K562 (cell line): Measurements from ENCODE around the gene KRTAP20-3. TPM values are rescaled to one million over a fixed set of nuclear protein-coding genes. Genes with fewer than 3 reads are reported as not detected.

ENCODE experiments used
- ATAC-seq: fragments of 200-7000 bp; cut with Tn5 transposase; 3 replicates; pipeline ENCODE4 v1.9.1; 2020; ENCODE audit warnings: moderate library complexity
- BruUV-seq: library from RNA; stranded (reverse); fragments of 400-500 nt; replicated peaks from 2 replicates; lab custom pipeline; 2021; lab: Mats Ljungman, UMichigan
- CTCF ChIA-PET: fragments of 300-600 bp; formaldehyde crosslinking; extraction: SDS; loops from one replicate; lab custom pipeline; 2021; ENCODE audit warnings: low intra/inter-chr PET ratio; lab: Yijun Ruan, JAX
- POLR2A ChIA-PET: fragments of 300-600, 350-650 bp; sonication (Branson Sonifier 250); formaldehyde crosslinking; extraction: SDS; loops from one replicate; lab custom pipeline; 2021; ENCODE audit warnings: antibody characterized with exemption, inconsistent platforms; lab: Yijun Ruan, JAX
- DNase-seq, 4 experiments: peaks; one replicate each; pipeline versions ENCODE4 v3.0.0 to v3.0.0-alpha.2; 2011 to 2018; ENCODE audit warnings: low spot score in 3 of 4, mixed read lengths in 3 of 4; ENCODE audit errors: extremely low read depth in 1 of 4
- FAIRE-seq: peaks from 2 replicates; lab custom pipeline; 2011; peaks lifted over from hg19 to GRCh38; lab: Jason Lieb, UNC
- H2AFZ ChIP-seq: 2 replicates; pipeline ENCODE4 v1.6.0; 2011; ENCODE audit warnings: low read depth, low read length, control low read depth, inconsistent platforms
- H3K27ac ChIP-seq: fragments of 200-600 bp; 3 replicates; pipeline ENCODE4 v1.8.0; 2011; ENCODE audit warnings: low read depth, mild to moderate bottlenecking, control low read depth, inconsistent platforms, low read length, moderate library complexity, mixed read lengths; ENCODE audit errors: extremely low read depth
- H3K27me3 ChIP-seq, 2 experiments: fragments of 300-600 bp in 1 of 2; 2 replicates in 1 of 2; 3 replicates in 1 of 2; pipeline versions ENCODE4 v1.6.0 to v1.8.0; 2011; ENCODE audit warnings: inconsistent platforms in 2 of 2, low read length in 2 of 2, mild to moderate bottlenecking in 1 of 2, mixed read lengths in 1 of 2, moderate library complexity in 1 of 2; ENCODE audit not compliant: control insufficient read depth in 2 of 2, insufficient read depth in 2 of 2
- H3K36me3 ChIP-seq: fragments of 300-600 bp; 3 replicates; pipeline ENCODE4 v1.8.0; 2011; ENCODE audit warnings: mild to moderate bottlenecking, low read length, inconsistent platforms; ENCODE audit not compliant: control insufficient read depth, insufficient read depth
- H3K4me1 ChIP-seq, 2 experiments: fragments of 200-600 bp in 1 of 2; replicated peaks in 1 of 2; 2 replicates in 1 of 2; 3 replicates in 1 of 2; pipeline versions ENCODE4 v1.5.1 to v1.8.0; 2011; ENCODE audit warnings: inconsistent platforms in 2 of 2, low read length in 2 of 2, mild to moderate bottlenecking in 1 of 2, mixed read lengths in 1 of 2, moderate library complexity in 1 of 2; ENCODE audit not compliant: control insufficient read depth in 2 of 2, insufficient read depth in 2 of 2
- H3K4me2 ChIP-seq: 2 replicates; pipeline ENCODE4 v1.6.1; 2011; ENCODE audit warnings: low read length, control low read depth, inconsistent platforms, mixed read lengths; ENCODE audit not compliant: insufficient read depth
- H3K4me3 ChIP-seq: fragments of 200-600 bp; sonication (generic), shearing (Covaris generic); 2 replicates; pipeline ENCODE4 v1.5.1; 2016; ENCODE audit warnings: control low read depth, inconsistent platforms
- H3K79me2 ChIP-seq: fragments of 200-600 bp; 3 replicates; pipeline ENCODE4 v1.8.0; 2011; ENCODE audit warnings: low read length, inconsistent platforms; ENCODE audit not compliant: control insufficient read depth, insufficient read depth
- H3K9ac ChIP-seq, 2 experiments: 2 replicates each; pipeline versions ENCODE4 v1.6.0 to v1.6.1; 2011; ENCODE audit warnings: low read depth in 2 of 2, low read length in 2 of 2, control low read depth in 1 of 2, inconsistent platforms in 1 of 2, mild to moderate bottlenecking in 1 of 2, mixed read lengths in 1 of 2; ENCODE audit not compliant: insufficient read depth in 1 of 2
- H3K9me1 ChIP-seq: one replicate; pipeline ENCODE4 v1.6.0; 2011; ENCODE audit warnings: inconsistent platforms, mild to moderate bottlenecking, low read length, moderate library complexity; ENCODE audit not compliant: control insufficient read depth, insufficient read depth
- H3K9me3 ChIP-seq: replicated peaks from 2 replicates; pipeline ENCODE4 v1.5.1; 2011; ENCODE audit warnings: low read depth, low read length, inconsistent platforms; ENCODE audit not compliant: control insufficient read depth, insufficient read depth
- H4K20me1 ChIP-seq: replicated peaks from 2 replicates; pipeline ENCODE4 v1.6.1; 2011; ENCODE audit warnings: low read length, inconsistent platforms, mixed read lengths; ENCODE audit not compliant: control insufficient read depth, insufficient read depth
- CC2D1A ChIP-seq: fragments of 450-650 bp; IDR thresholded peaks from 2 replicates; pipeline ENCODE4 v1.6.1; 2017; ENCODE audit warnings: mild to moderate bottlenecking
- KAT7 ChIP-seq: sonication (generic); formaldehyde crosslinking; IDR thresholded peaks from 2 replicates; pipeline ENCODE4 v1.8.0; 2022; ENCODE audit warnings: missing genetic modification reagents, mild to moderate bottlenecking, borderline replicate concordance
- LARP7 ChIP-seq: fragments of 450-650 bp; IDR thresholded peaks from 2 replicates; pipeline ENCODE4 v1.6.1; 2016
- MECOM ChIP-seq: fragments of 250-450 bp; sonication (Bioruptor Pico); IDR thresholded peaks from 2 replicates; pipeline ENCODE4 v1.8.0; 2022; ENCODE audit warnings: inconsistent platforms
- RCOR1 ChIP-seq, 2 experiments: IDR thresholded peaks; 2 replicates each; pipeline ENCODE4 v1.6.1; 2012; ENCODE audit warnings: low read depth in 2 of 2, low read length in 2 of 2, borderline replicate concordance in 1 of 2, improper control_type of control experiment in 1 of 2
- ZNF583 ChIP-seq: fragments of 250-450 bp; sonication (Bioruptor Pico); IDR thresholded peaks from 2 replicates; pipeline ENCODE4 v1.4.0; 2020
- WGBS: fragments of 100-300 bp; shearing (Covaris generic); methylation state at CpG from one replicate; pipeline ENCODE4 v1.1.6; 2016; ENCODE audit warnings: low coverage, mixed read lengths; ENCODE audit not compliant: insufficient coverage; ENCODE audit errors: missing lambda C conversion rate; 5-methylcytosine and 5-hydroxymethylcytosine counted together
- in situ Hi-C: fragments of 300-500 bp; cut with MboI; formaldehyde crosslinking; loops from 4 replicates; pipeline ENCODE4 v1.15.0; 2018; ENCODE audit warnings: inconsistent platforms, mixed read lengths
- intact Hi-C: fragments of 100-400 bp; cut with micrococcal nuclease; formaldehyde crosslinking; loops from 2 replicates; pipeline ENCODE4 v1.14.2; 2022
- polyA plus RNA-seq, 8 experiments: library from polyadenylated mRNA; depleted of rRNA in 4 of 8; stranded (reverse) in 5 of 8; unstranded in 3 of 8; fragments of >200 nt; fragmentation: Nextera tagmentation in 2 of 8; fragmentation: Illumina TruSeq in 1 of 8; extraction: Ambion mirVana in 2 of 8; extraction: Trizol in 1 of 8; gene quantifications; 2 replicates each; pipeline versions ENCODE4 v1.2.1 to v1.2.3, GENCODE V29; 2011 to 2014; ENCODE audit warnings: inconsistent platforms in 1 of 8, missing spikeins in 1 of 8
- total RNA-seq, 7 experiments: library from RNA; depleted of rRNA in 6 of 7; stranded (reverse); fragments of >200 nt in 6 of 7; fragmentation: Illumina TruSeq in 2 of 7; extraction: Trizol in 2 of 7; gene quantifications; 2 replicates each; pipeline versions ENCODE4 v1.2.1 to v1.2.3, GENCODE V29; 2011 to 2021; ENCODE audit warnings: low replicate concordance in 1 of 7
- TF ChIP-seq, protein P1 (sequence below): fragments of 450-650 bp; IDR thresholded peaks from 2 replicates; pipeline ENCODE4 v1.6.1; 2016; ENCODE audit warnings: mild to moderate bottlenecking

KRTAP20-3 gene
- total and polyA plus RNA-seq, 9 of the 15 experiments (the other 6 are each of a cell fraction or from before 2014, with no cell fraction given): not detected

DNA sequence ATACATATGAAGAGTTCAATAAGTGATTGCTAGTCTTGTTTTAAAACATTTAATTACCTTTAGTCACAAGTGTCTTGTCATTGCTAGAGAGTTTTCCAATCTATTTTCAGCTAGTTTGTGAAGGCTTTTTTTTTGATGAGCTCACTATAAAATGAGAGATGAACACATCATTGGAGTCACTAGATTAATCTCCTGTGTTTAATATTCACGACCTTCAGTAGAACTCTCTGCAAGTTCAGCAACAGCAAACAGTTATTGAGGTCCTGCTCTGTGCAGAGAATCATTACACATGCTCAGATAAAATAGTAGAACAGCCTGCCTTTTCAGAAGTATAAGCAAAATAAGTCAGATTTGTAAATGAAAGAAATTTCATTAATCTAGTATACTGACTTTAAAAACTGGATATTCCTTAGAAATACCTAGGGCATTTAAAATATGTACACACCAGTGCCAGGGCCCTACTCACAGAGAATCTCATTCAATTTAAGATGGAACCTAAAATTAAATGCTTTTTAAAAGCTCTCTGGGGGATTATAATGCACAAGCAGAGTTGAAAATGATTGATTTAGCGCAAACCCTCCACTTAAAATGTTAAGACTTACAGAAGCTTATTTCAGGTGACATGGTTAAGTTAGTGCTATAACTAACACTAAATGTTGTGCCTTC lies 30.5 kb downstream of the KRTAP20-3 start:
- Histone ChIP-seq H3K4me3 (no peak overlapping the region), H3K36me3 (no peaks in the 10 kb centered on the region), H3K9ac (no peak overlapping the region)
- WGBS: 3% methylated on average over 2 of the region's 2 CpGs
- no TSS peak for BruUV-seq
- CTCF ChIA-PET: no interaction called here
- FAIRE-seq: no peak
- TF ChIP-seq, protein P1, sequence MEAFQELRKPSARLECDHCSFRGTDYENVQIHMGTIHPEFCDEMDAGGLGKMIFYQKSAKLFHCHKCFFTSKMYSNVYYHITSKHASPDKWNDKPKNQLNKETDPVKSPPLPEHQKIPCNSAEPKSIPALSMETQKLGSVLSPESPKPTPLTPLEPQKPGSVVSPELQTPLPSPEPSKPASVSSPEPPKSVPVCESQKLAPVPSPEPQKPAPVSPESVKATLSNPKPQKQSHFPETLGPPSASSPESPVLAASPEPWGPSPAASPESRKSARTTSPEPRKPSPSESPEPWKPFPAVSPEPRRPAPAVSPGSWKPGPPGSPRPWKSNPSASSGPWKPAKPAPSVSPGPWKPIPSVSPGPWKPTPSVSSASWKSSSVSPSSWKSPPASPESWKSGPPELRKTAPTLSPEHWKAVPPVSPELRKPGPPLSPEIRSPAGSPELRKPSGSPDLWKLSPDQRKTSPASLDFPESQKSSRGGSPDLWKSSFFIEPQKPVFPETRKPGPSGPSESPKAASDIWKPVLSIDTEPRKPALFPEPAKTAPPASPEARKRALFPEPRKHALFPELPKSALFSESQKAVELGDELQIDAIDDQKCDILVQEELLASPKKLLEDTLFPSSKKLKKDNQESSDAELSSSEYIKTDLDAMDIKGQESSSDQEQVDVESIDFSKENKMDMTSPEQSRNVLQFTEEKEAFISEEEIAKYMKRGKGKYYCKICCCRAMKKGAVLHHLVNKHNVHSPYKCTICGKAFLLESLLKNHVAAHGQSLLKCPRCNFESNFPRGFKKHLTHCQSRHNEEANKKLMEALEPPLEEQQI: no peak
- no peak for TF ChIP-seq KAT7 (CRISPR knock-in tag)
- TF ChIP-seq RCOR1 (IDR thresholded peaks at IDR 0.05; ENCODE audit: borderline replicate concordance in 1 of 2, low read depth in 2 of 2, low read length in 2 of 2): no peak
- TF ChIP-seq MECOM: no peak
- TF ChIP-seq CC2D1A: no peak
- no peak for TF ChIP-seq ZNF583 (CRISPR knock-in tag)
- TF ChIP-seq LARP7: no peak
- TF ChIP-seq, all 486 proteins: peak for 0
- Histone ChIP-seq H2AFZ (no peak overlapping the region), H3K9me1 (no peaks in the 10 kb centered on the region), H3K4me2 (no peak overlapping the region), H3K9me3 (no peaks in the 10 kb centered on the region), H3K79me2 (no peaks in the 10 kb centered on the region), H3K4me1 (no peaks in the 10 kb centered on the region), H3K27ac (no peak overlapping the region), H3K27me3 (no peaks in the 10 kb centered on the region), H4K20me1 (no peaks in the 10 kb centered on the region)
- ATAC-seq (no peak), DNase-seq (no peak)
- in situ Hi-C loops (no loop called here), intact Hi-C loops (no loop called here)
- POLR2A ChIA-PET: no interaction called here
